Measurements from ENCODE around the gene UBE2QL1.

Gene UBE2QL1

DNA sequence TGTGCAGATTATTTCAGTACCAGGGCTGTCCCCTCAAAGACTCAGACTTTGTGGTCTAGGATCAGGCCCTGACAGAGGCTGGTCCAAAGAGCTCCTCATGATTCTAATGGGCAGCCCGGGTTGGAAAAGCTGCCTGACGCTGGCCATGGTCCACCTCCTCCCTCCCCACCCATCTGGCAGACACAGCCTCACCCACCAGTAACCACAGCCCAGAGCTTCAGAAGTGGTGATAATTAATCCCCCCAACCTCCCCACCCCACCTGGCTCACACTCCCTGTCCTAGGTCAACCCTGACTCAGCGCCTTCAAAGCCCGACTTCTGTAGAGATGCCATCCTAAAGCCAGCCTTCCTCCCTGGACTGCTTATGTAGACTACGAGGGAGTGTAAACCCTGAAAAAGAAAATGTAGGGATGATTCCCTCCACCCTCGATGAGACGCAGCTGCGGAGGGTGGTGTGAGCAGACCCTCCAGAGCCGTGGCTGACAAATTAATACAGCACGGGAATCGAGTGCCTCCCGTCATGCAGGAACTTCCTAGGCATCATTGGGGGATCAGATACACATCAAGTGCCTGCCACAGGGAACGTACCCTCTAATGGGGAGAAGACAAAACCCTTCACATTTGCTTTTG, 7.0 kb downstream of the UBE2QL1 start:
- no peak for DNase-seq (ENCODE audit: low spot score)

DNA sequence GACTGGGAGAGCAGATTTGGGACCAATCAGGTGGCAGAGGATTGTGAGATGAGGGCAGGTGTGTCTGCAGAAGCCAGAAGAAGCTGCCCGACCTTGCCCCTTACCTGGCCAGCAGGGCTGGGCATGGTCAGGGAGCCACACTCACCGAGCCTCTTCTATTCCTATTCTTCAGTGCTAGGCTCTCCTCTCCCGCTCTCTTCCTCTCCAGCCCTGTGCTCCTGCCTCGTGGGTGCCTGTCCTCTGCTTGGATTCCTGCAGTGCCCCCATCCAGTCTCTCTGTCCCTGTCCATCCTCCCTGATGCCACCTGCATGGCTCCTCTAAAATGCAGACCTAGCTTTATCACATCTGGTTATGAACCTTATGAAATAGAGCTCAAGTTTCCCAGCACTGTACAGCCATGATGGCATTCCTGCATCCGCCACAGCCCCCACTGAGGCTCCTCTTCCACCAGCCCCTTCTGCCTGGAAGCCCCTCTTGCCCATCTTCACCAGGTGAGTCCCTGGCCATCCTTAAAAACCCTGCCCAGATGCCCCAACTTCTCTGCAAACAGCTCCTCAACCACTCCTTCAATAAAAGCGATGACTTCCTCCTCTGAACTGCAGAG, 8.2 kb downstream of the UBE2QL1 start:
- DNase-seq (ENCODE audit: low spot score) = no peak

DNA sequence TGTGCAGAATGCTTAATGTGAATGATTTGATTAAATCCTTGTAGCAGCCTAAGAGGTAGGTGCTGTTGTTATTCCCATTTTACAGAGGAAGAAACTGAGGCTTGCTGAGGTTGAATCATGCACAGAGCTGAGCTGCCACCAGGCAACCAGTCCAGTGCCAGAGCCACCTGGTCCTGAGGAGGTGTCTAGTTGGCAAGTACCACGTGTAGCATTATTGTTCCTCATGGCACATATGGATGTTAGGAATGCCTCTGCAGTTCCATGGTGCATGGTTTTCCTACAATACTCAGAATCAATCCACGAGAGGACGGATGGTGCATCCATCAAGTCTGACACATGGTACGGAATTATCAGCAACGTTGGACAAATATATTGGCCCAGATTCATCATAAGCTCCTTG, 8.9 kb downstream of the UBE2QL1 start:
- DNase-seq (ENCODE audit: low spot score) = no peak

DNA sequence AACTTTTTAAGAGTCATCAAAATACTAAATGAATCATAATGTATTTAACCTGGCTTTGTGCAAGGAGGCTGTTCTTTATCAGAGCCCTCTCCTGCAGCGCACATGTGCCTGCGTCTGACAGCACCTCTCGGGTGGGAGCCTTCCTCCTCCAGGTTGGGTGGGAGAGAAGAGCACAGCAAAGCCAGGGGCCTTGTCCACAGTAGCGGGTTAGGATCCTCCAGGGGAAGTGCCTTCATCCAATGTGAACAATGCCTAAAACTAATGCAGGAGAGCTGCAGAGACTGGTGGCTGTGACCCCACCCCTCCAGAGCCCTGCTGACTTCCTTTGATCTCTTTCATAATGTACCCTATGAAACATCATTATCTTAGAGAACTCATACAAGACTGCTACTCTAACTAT, 10.2 kb downstream of the UBE2QL1 start:
- no peak for DNase-seq (ENCODE audit: low spot score)

DNA sequence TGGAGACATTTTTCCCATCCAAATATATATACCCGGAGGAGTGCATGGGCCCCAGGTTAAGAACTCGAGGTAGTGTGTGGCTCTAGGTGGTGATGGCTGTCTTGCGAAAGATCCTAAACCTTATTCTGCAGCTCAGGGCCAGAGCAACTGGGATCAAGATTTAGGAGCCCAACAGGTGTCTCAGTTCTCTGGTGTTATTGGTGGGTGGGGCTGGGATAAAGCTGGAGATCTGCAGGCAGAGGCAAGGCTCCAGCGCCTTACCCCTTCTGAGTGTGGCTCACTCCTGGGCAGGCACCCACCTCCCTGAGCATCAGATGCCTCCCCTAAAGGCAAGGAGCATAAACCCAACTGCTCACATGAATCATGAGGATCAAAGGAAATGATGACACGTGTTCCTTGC, 11.2 kb downstream of the UBE2QL1 start:
- no peak for DNase-seq (ENCODE audit: low spot score)

DNA sequence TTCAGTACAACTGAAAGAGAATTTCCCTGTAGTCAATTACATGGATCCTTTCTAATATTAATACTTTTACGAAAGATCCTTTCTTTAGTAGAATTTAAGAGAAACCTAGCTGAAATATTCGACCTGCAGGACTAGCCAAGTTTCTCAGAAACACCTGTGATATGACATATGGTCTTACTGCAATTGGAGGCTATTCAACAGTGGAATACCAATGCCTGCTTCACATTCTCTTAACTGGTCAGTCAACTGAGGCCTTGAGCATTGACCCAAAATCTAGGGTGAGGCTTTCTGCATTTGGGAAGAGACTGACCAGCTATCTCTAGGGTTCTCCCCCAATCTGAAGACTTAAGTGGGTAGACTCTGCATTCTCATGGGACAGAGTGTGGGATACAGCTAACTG, 12.3 kb downstream of the UBE2QL1 start:
- DNase-seq (ENCODE audit: low spot score) = no peak

DNA sequence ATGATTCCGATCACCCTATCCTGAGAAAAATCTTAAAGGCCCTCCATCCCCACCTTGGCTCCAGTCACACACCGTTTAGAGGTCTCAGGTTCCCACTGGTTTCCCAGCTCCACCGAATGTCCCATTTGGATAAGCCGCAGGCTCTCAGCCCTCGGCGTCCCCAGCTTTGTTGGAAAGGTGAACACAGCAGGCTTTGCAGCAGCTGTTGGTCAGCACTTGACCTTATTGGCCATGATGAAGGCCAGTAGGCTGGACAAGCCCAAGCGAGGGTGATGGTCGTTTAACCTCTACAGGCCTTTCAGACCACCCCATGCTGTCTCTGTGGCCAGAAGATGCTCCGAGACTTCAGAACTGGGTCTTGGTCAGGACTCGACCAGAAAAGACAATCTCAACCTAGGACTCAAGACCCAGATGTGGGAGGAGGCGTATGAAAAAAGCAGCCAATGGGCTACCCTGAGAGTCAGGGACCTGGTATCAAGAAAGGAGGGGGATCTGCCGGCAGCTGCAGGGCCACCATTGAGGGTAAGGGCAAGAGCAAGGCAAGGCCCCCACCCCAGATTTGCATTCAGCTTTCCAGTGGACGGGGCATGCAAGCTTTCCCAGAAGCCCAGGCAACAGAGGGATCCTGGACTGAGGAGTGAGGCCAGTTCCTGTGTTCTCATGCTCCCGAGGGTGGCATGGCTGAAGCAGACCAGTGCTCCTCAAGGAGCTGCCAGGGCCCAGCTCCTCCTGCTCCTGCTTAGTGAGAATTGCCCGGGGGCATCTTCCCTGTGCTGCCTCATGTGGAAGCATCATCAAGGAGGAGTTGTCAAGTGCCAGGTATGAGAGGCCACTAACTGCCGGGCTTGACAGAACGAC, 13.4 kb downstream of the UBE2QL1 start:
- DNase-seq (ENCODE audit: low spot score) = no peak

DNA sequence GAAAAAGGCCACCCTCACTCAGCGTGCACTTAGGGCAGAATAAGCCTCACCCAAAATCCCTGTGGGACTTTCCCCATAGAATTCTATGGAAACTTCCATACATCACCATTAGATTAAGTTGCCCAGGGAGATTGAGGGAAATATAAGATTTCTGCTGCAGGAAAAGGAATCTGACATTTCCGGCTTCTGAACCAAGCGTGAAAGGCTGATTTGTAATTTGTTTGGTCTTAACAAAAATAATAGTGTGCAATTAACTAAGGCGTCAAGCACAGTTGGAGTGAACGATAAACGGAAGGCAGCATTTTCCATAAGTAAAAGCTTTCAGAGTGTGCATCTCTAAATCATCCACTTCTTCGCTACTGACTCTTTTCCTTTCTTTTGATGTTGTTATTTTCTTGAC, 14.0 kb downstream of the UBE2QL1 start:
- no peak for DNase-seq (ENCODE audit: low spot score)

DNA sequence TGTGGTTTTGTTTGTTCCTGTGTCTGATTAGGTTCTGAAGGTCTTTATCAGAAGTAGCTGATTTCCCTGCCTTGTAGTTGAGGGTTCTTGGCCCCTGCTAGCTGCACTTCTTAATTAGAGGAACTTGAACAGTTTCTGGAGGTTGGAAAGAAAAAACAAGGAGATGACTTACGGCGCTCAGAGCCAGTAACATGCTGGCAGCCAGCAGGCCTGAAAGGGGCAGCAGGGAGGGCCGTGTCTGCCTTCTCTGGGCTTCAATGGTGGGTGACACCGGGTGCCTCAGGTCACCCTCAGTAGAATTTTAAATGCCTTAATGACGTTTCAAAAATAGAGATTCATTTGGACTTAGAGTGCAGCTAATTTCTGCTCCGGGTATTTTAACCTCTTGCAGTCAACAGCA, 15.8 kb downstream of the UBE2QL1 start:
- DNase-seq (ENCODE audit: low spot score) = no peak

DNA sequence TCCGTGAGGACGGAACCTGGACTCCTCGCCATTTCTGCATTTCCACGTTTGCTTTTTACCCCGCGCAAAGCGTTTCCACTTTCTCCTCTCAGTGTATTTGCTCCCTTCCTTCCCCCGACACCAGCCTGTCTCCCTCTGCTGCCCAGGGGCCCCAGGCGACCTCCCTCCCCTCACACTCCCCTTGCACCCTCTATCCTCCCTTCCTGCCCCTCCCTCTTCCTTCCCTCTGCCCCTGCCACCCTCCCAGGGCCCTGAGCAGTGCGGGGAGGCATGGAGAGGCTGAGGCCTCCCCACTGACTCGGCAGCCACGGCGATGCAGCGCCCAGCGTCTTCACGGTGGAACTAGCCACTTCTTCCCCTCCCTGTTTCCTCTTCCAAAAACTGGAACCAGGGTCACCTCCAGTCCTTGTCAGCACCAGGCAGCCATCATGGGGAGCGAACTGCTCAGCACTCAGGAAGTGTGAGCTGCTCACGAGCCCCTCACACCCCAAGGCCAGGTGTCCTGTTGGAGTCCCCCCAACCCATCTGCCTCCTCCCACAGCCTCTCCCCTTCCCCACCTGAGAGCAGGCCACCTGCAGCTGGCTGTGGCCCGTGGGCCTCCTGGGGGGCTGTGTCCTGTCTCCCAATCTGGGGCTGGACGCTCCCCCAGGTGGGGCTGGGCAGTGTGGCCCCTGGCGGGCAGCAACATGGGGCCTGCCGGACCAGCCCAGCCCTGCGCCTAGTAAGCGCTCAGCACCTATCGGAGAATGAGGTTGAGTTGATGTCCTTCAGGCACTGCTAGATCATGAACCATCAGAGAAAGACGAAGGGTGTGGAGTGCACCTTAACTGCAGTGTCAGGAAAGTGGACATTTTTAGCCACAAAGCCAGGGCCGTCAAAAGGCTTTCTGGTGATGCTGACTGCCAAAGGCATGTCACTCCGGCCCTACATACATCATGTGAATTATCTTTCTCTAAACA, 17.5 kb downstream of the UBE2QL1 start:
- no peak for DNase-seq (ENCODE audit: low spot score)

DNA sequence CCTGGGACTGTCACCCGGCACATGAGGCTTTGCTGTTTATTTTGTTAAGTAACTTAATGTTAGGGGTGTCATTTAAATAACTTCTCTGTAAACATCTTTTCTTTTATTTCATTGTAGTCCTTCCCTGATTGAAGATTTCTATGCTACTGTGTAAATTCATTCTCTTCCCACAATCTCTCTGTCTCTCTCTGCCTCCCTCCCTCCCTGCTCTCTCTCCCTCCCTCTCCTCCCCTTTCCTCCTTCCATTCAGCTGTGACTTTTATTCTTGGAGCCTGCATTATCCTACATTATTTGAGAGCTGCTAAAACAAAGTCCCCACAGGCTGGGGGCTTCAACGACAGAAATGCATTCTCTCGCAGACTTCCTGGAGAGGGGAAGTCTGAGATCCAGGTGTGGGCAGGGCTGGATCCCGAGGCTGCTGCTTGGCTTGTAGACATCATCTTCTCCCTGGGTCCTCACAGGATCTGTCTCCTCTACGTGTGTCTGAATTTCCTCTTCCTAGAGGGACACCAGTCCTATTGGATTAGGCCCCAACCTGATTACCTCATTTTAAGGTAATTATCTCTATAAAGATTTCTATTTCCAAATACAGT, 18.4 kb downstream of the UBE2QL1 start:
- DNase-seq (ENCODE audit: low spot score) = no peak

DNA sequence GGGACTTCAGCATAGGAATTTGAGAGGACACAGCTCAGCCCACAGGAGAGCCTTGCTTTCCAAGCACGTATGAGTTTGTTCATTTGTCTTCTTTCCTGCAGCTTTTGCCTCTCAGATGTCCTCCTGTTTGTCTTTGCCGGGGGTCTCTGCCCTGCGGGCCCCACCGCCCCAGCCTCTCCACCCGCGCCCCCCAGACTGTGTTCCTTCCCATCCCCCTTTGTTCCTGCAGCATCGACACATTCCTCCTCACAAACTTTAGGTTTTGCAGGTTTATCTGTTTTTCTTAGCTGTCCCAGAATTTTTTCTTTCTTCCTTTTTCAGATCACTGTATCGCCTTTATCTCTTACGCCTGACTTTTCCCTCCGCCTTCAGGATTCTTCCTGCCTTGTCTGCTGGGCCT, 18.9 kb downstream of the UBE2QL1 start:
- no peak for DNase-seq (ENCODE audit: low spot score)

DNA sequence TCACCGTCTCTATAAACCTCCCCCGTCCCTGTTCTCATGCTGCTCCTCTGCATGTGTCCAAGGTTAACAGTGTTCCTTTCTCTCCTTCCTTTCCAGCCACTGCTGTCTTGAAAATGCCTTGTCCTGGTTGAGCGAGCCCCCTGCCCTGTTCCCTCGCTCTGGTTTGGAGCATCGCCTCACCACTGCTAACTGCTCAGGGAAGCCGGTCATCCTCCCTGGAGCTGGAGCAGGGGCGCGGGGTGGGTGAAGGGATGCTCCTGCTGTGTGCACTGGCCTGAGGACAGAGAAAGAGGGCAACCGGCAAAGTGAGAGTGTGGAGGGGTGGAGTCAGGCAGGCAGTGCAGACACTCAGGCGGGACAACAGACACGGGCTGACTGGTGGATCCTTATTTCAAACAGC, 19.4 kb downstream of the UBE2QL1 start:
- no peak for DNase-seq (ENCODE audit: low spot score)

DNA sequence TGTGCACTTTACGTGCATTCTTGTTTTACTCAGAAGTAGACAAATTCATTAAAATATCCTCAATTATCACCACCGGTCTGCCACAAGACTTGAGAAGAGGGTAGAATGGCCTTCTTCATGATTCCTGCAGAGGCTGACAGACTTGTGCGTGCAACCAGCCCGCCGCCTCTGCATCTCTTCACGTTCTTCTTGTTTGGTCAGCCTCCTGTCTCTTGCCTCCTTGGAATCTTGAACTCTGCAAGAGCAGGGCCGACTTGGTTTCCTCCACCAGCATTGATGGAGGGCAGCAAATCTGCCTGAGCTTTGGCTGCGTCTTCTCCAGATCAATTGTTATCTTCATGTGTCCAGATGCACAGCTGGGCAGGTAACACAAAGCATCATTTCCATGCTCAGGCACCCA, 20.2 kb downstream of the UBE2QL1 start:
- DNase-seq (ENCODE audit: low spot score) = no peak

DNA sequence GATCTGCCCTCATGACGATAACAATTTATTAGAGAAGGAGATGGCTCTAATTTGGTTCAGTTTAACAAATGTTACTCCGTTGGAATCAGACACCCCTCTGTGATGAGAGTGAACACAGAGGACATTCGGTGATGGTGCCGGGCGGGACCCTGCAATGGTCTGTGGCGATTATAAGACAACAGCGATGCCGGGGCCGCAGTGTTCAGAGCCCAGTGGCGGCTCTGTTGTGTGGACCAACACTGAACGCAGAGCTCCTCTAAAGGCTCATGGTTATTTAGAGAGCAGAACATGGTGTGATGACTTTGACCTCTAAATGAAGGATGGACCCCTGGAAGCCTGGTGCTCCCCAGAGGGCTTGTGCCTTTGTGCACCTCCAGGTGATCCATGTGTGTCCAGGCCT, 21.2 kb downstream of the UBE2QL1 start:
- DNase-seq (ENCODE audit: low spot score) = no peak

DNA sequence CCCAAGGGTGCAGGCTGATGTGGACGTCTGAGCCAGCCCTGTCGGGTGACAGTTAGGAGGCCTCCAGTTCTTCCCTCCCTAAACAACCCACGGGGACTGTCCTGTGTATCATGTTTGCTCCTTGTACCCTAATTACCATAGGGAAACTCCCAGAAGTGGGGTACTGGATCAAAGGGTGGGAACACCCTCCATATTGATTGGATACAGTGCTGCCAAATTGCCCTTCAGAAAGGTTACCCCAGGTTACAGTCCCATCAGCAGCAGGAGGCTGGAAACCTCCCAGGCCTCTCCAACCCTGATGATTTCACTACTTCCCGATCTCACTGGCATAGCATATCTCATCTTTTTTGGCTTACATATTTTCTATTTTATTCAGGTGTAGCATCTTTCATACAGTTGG, 22.0 kb downstream of the UBE2QL1 start:
- DNase-seq (ENCODE audit: low spot score) = no peak

DNA sequence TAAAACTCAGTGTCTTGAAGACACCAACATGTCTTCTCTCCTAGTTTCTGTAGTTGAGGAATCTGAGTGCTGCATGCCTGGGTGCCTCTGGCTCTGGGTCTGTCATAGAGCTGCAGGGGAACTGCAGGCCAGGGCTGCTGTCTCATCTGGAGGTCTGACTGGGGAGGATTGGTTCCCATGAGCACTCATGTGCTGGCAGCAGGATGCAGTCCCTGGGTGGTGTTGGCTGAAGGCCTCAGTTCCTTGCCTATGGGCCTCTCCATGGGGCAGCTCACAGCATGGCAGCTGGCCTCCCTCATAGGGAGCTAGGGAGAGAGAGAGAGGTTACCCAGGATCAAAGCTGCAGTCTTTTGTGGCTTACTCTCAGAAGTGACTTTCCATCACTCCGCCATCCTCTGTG, 22.6 kb downstream of the UBE2QL1 start:
- DNase-seq (ENCODE audit: low spot score) = no peak

DNA sequence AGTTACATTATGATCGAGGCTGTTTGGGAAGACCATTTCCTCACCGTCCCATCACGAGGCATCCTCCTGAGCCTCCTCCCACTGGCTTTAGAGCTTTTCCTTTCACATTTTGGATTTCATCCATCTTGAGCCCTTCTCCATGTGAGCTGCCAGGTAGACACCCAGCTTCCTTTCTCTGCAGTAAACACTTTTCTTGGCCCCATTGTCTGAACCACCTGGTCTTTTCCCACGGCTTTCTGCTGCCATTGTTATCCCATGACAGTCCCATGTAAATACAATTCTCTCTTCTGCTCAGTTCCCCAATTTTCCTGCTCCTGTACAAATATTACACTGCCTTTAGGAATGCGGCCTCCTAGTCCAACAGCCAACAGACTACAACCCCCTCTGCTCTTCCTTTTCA, 24.1 kb downstream of the UBE2QL1 start:
- DNase-seq (ENCODE audit: low spot score) = no peak

DNA sequence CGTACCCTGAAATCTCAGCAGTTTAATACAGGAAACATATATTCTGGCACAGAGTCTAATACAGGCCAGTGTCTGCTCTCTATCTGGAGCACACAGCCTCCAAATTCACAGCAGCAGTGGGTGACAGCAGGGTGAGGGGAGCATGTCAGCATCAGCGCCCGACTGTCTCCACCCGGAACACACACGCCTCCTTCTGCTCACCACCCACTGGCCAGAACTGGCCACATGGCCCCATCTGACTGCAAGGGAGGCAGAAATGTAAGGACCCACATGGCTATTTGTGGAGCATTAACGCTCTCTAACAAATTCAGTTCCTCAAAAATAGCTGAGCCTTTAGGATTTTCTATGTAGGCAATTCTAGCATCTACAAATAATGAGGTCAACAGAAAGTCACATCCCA, 24.6 kb downstream of the UBE2QL1 start:
- no peak for DNase-seq (ENCODE audit: low spot score)

DNA sequence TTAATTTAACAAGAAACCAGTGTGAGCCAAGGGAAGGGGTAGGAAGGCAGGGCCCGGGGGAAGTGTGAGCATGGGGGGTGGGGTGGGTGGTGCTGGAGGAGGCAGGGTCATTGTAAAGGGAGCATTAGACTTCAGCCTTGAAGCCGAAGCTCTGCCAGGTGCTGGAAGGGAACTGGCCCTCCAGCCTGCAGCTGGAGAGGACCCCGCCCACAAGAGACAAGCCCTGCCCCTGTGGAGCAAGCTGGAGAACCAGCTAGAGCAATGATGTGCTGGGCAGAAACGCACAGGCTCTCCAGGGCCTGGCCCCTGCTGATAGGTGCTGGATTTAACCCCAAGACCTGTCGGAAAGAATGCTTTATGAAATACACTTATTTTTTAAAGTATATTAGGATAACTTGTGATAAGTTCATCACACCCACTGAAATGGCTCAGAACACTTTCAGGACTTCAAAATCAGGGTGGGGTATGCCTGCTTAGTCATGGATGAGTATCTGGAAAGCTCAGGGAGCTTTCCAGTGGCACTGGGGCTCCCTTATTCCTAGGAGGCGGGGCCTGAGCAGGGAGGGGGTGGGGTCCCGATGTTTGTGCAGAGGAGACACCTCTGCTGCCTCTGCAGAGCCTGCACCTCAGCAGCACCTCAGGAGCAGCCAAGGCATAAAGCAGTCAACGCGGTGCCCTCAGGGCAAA, 27.1 kb downstream of the UBE2QL1 start:
- DNase-seq (ENCODE audit: low spot score) = no peak

DNA sequence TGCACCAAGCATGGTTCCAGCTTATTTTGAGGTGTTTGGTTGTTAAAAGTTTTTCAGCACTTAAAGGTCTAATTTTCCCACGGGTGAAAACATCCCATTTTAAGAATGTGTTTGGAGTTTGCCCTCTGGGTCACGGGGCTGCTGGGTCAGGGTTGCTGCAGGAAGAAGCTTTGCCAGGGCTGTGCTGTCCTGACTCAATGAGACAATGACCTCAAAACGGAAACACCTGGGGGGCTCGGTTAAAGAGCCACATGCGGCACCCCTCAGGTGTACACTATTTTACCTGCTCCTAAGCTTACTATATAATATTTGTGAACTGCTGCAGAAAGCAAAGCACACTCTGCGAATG, 27.6 kb downstream of the UBE2QL1 start:
- DNase-seq (ENCODE audit: low spot score) = no peak

Measured in AG20443 (cell line).